SK-N-MC (cell line): ENCODE results near the gene RAI14.

Source experiments
- DNase-seq: peaks from one replicate; pipeline ENCODE4 v3.0.0-alpha.2; 2011; ENCODE audit warnings: low read depth, low spot score
- H3K27ac ChIP-seq: fragments of 200-600 bp; sonication (generic); 2 replicates; pipeline ENCODE4 v1.5.1; 2016; ENCODE audit warnings: mixed run types
- H3K36me3 ChIP-seq: fragments of 200-600 bp; sonication (generic); 2 replicates; pipeline ENCODE4 v1.6.1; 2017; ENCODE audit warnings: antibody characterized with exemption, low read length, mixed read lengths; ENCODE audit not compliant: insufficient read depth
- H3K4me3 ChIP-seq: fragments of 200-600 bp; sonication (generic); 2 replicates; pipeline ENCODE4 v1.5.1; 2016
- H3K9ac ChIP-seq: fragments of 200-600 bp; sonication (generic); 2 replicates; pipeline ENCODE4 v1.8.0; 2017; ENCODE audit warnings: mixed run types, mixed read lengths; ENCODE audit not compliant: insufficient read length
- H3K9me3 ChIP-seq: fragments of 200-600 bp; sonication (generic); 2 replicates; pipeline ENCODE4 v1.6.1; 2017; ENCODE audit warnings: low read depth, mild to moderate bottlenecking, antibody characterized with exemption, low read length, moderate library complexity, mixed read lengths
- EZH2 ChIP-seq: fragments of 200-600 bp; sonication (generic); IDR thresholded peaks from one replicate; pipeline ENCODE4 v1.6.1; 2017; ENCODE audit warnings: antibody characterized with exemption
- FOXP2 ChIP-seq: optimal IDR thresholded peaks from 2 replicates; pipeline ENCODE3; 2011; ENCODE audit warnings: mild to moderate bottlenecking, moderate library complexity; ENCODE audit not compliant: insufficient read depth; ENCODE audit errors: extremely low read length, control extremely low read depth
- POLR2AphosphoS5 ChIP-seq: IDR thresholded peaks from 2 replicates; pipeline ENCODE4 v1.6.1; 2012; ENCODE audit warnings: mild to moderate bottlenecking, low read depth, low read length, borderline replicate concordance

Gene RAI14

GRCh38 chr5:34653708-34654107 lies 2.4 kb upstream of the RAI14 start:
- no peak overlapping the region for H3K4me3 ChIP-seq
- H3K9ac ChIP-seq = no peak overlapping the region
- TF ChIP-seq POLR2AphosphoS5 = no peak
- TF ChIP-seq FOXP2 = no peak
- no peak for TF ChIP-seq EZH2

GRCh38 chr5:34655354-34655991 lies 655 bp upstream of the RAI14 start:
- peak; percentile 2 for DNase-seq
- H3K27ac ChIP-seq = no peak overlapping the region

More at GRCh38 chr5:34653708-34654107, 2.4 kb upstream of the RAI14 start:
- no peaks in the 10 kb centered on the region for H3K36me3 ChIP-seq
- no peak overlapping the region for H3K27ac ChIP-seq
- no peak for DNase-seq
- no peaks in the 10 kb centered on the region for H3K9me3 ChIP-seq

GRCh38 chr5:34656700-34657273 lies 659 bp downstream of the RAI14 start:
- peak overlapping the region; percentile 80 for H3K4me3 ChIP-seq
- peak overlapping the region; percentile 50 for H3K9ac ChIP-seq
- H3K36me3 ChIP-seq = no peaks in the 10 kb centered on the region
- no peak overlapping the region for H3K27ac ChIP-seq
- TF ChIP-seq EZH2 (no peak), POLR2AphosphoS5 (no peak), FOXP2 (no peak)
- DNase-seq = no peak
- no peaks in the 10 kb centered on the region for H3K9me3 ChIP-seq

More at GRCh38 chr5:34655354-34655991, 655 bp upstream of the RAI14 start:
- no peaks in the 10 kb centered on the region for H3K36me3 ChIP-seq
- no peaks in the 10 kb centered on the region for H3K9me3 ChIP-seq
- H3K9ac ChIP-seq = no peak overlapping the region
- H3K4me3 ChIP-seq = peak overlapping the region; percentile 80
- TF ChIP-seq POLR2AphosphoS5 = no peak

GRCh38 chr5:34657274-34657921 lies 1.3 kb downstream of the RAI14 start:
- H3K4me3 ChIP-seq = peak overlapping the region; percentile 80
- H3K9ac ChIP-seq = no peak overlapping the region
- no peak for DNase-seq
- no peaks in the 10 kb centered on the region for H3K36me3 ChIP-seq
- H3K9me3 ChIP-seq = no peaks in the 10 kb centered on the region
- H3K27ac ChIP-seq = no peak overlapping the region
- TF ChIP-seq POLR2AphosphoS5 (no peak), FOXP2 (no peak), EZH2 (no peak)

- Histone ChIP-seq H3K9me3 (no peaks in the 10 kb centered on the region), H3K4me3 (no peak overlapping the region; the same call in 1 of the 2 replicates), H3K27ac (no peak overlapping the region), H3K36me3 (no peaks in the 10 kb centered on the region), H3K9ac (no peak overlapping the region)
- TF ChIP-seq FOXP2 (no peak), POLR2AphosphoS5 (no peak)
- DNase-seq = no peak
Observed at GRCh38 chr5:34657988-34658387, 1.9 kb downstream of the RAI14 start.

- no peak for DNase-seq
Observed at GRCh38 chr5:34659168-34659567, 3.0 kb downstream of the RAI14 start.

GRCh38 chr5:34660444-34660843 lies 4.3 kb downstream of the RAI14 start:
- Histone ChIP-seq H3K4me3 (no peak overlapping the region), H3K9me3 (no peaks in the 10 kb centered on the region)

More at GRCh38 chr5:34659168-34659567, 3.0 kb downstream of the RAI14 start:
- Histone ChIP-seq H3K9me3 (no peaks in the 10 kb centered on the region), H3K4me3 (no peak overlapping the region), H3K27ac (no peak overlapping the region), H3K36me3 (no peaks in the 10 kb centered on the region), H3K9ac (no peak overlapping the region)
- TF ChIP-seq EZH2 = no peak
- no peak for TF ChIP-seq FOXP2
- no peak for TF ChIP-seq POLR2AphosphoS5

GRCh38 chr5:34663771-34664496 lies 7.8 kb downstream of the RAI14 start:
- Histone ChIP-seq H3K27ac (no peak overlapping the region), H3K9ac (no peak overlapping the region), H3K4me3 (no peak overlapping the region), H3K9me3 (no peaks in the 10 kb centered on the region), H3K36me3 (no peaks in the 10 kb centered on the region)
- TF ChIP-seq FOXP2 = no peak
- TF ChIP-seq POLR2AphosphoS5 = no peak
- TF ChIP-seq EZH2 = no peak
- no peak for DNase-seq

More at GRCh38 chr5:34660444-34660843, 4.3 kb downstream of the RAI14 start:
- H3K27ac ChIP-seq = no peak overlapping the region
- no peaks in the 10 kb centered on the region for H3K36me3 ChIP-seq
- DNase-seq = no peak
- H3K9ac ChIP-seq = no peak overlapping the region
- TF ChIP-seq EZH2 (no peak), POLR2AphosphoS5 (no peak), FOXP2 (no peak)
